NCI-H2081 treated with DMSO at 0.1 percent for 48 hours (cell line): ENCODE data around the gene SEPTIN7.
"Not testable (repeated sequence)": the region's sequence is repeated elsewhere in the genome, so short reads cannot be mapped to it uniquely, and the experiment has no call there.

Experiments
- DNase-seq: peaks from one replicate; lab custom pipeline; 2025; lab: John Stamatoyannopoulos, UW

SEPTIN7 gene

GRCh38 chr7:35800718-35801391 is at the start of gene SEPTIN7:
Gene SEPTIN7, plus strand, starts transcription at chr7:35801057. Its CDS starts 153 bp downstream, at chr7:35801210.
- peak; percentile 95 for DNase-seq

GRCh38 chr7:35752742-35753141 is 48.1 kb upstream of the SEPTIN7 start:
- no peak for DNase-seq

GRCh38 chr7:35753761-35754603 is 46.9 kb upstream of the SEPTIN7 start:
- DNase-seq: no peak

GRCh38 chr7:35754741-35755140 is 46.1 kb upstream of the SEPTIN7 start:
- DNase-seq: no peak

- no peak for DNase-seq
Measured at GRCh38 chr7:35755711-35756110, 45.1 kb upstream of the SEPTIN7 start.

GRCh38 chr7:35756453-35756852 is 44.4 kb upstream of the SEPTIN7 start:
- not testable (repeated sequence) for DNase-seq

GRCh38 chr7:35757574-35757973 is 43.3 kb upstream of the SEPTIN7 start:
- no peak for DNase-seq

- no peak for DNase-seq
Measured at GRCh38 chr7:35758421-35758820, 42.4 kb upstream of the SEPTIN7 start.

- no peak for DNase-seq
Measured at GRCh38 chr7:35760143-35760745, 40.6 kb upstream of the SEPTIN7 start.

GRCh38 chr7:35761871-35762677 is 38.8 kb upstream of the SEPTIN7 start:
- no peak for DNase-seq

- no peak for DNase-seq
Measured at GRCh38 chr7:35762781-35763180, 38.1 kb upstream of the SEPTIN7 start.

- DNase-seq: no peak
Measured at GRCh38 chr7:35768346-35768745, 32.5 kb upstream of the SEPTIN7 start.

- DNase-seq: no peak
Measured at GRCh38 chr7:35771776-35772175, 29.1 kb upstream of the SEPTIN7 start.

- no peak for DNase-seq
Measured at GRCh38 chr7:35773994-35774393, 26.9 kb upstream of the SEPTIN7 start.

- DNase-seq: no peak
Measured at GRCh38 chr7:35776686-35777085, 24.2 kb upstream of the SEPTIN7 start.

- no peak for DNase-seq
Measured at GRCh38 chr7:35777121-35777520, 23.7 kb upstream of the SEPTIN7 start.

- no peak for DNase-seq
Measured at GRCh38 chr7:35780070-35780469, 20.8 kb upstream of the SEPTIN7 start.

GRCh38 chr7:35781200-35781701 is 19.6 kb upstream of the SEPTIN7 start:
- no peak for DNase-seq

- no peak for DNase-seq
Measured at GRCh38 chr7:35781767-35782515, 18.9 kb upstream of the SEPTIN7 start.

GRCh38 chr7:35784332-35784731 is 16.5 kb upstream of the SEPTIN7 start:
- no peak for DNase-seq

- DNase-seq: no peak
Measured at GRCh38 chr7:35785250-35785649, 15.6 kb upstream of the SEPTIN7 start.
